Adipocyte (in vitro differentiated cells): ENCODE data around the gene GRIA1.
A peak's percentile ranks its signal among the peaks of the same experiment; 100 is the strongest.

Experiments
- DNase-seq: peaks from one replicate; pipeline ENCODE4 v3.0.0-alpha.2; 2015; ENCODE audit warnings: low read depth
- H3K27me3 ChIP-seq: replicated peaks from 2 replicates; pipeline ENCODE4 v1.7.0; 2013; ENCODE audit warnings: mild to moderate bottlenecking, low read length, moderate library complexity; ENCODE audit not compliant: control insufficient read depth, insufficient read depth
- H3K36me3 ChIP-seq: 2 replicates; pipeline ENCODE4 v1.7.0; 2013; ENCODE audit warnings: low read length, mild to moderate bottlenecking, moderate library complexity; ENCODE audit not compliant: control insufficient read depth, insufficient read depth, severe bottlenecking
- H3K4me1 ChIP-seq: 2 replicates; pipeline ENCODE4 v1.7.0; 2013; ENCODE audit warnings: mild to moderate bottlenecking, low read length, moderate library complexity; ENCODE audit not compliant: control insufficient read depth, insufficient read depth
- H3K4me3 ChIP-seq: 2 replicates; pipeline ENCODE4 v1.7.0; 2013; ENCODE audit warnings: mild to moderate bottlenecking, low read length, moderate library complexity
- H3K9ac ChIP-seq: 2 replicates; pipeline ENCODE4 v1.7.0; 2013; ENCODE audit warnings: mild to moderate bottlenecking, low read length, moderate library complexity
- H3K9me3 ChIP-seq: 2 replicates; pipeline ENCODE4 v1.7.0; 2013; ENCODE audit warnings: mild to moderate bottlenecking, low read length, moderate library complexity; ENCODE audit not compliant: control insufficient read depth

The GRIA1 gene

GRCh38 chr5:153469423-153469822 lies 21.0 kb upstream of the GRIA1 start:
- H3K9ac ChIP-seq = no peak overlapping the region
- no peaks in the 10 kb centered on the region for H3K27me3 ChIP-seq
- H3K4me1 ChIP-seq = peaks cover 2% of the 10 kb centered on the region
- peaks cover 5% of the 10 kb centered on the region for H3K9me3 ChIP-seq
- no peak overlapping the region for H3K4me3 ChIP-seq
- no peak for DNase-seq
- H3K36me3 ChIP-seq = no peaks in the 10 kb centered on the region

GRCh38 chr5:153470736-153471135 lies 19.7 kb upstream of the GRIA1 start:
- Histone ChIP-seq H3K27me3 (no peaks in the 10 kb centered on the region), H3K4me3 (no peak overlapping the region), H3K9ac (no peak overlapping the region), H3K9me3 (peaks cover 5% of the 10 kb centered on the region), H3K4me1 (no peaks in the 10 kb centered on the region), H3K36me3 (no peaks in the 10 kb centered on the region)
- no peak for DNase-seq

- Histone ChIP-seq H3K9me3 (peaks cover 5% of the 10 kb centered on the region), H3K36me3 (no peaks in the 10 kb centered on the region), H3K27me3 (no peaks in the 10 kb centered on the region), H3K4me1 (peaks cover 6% of the 10 kb centered on the region), H3K9ac (no peak overlapping the region), H3K4me3 (no peak overlapping the region)
- DNase-seq = peak; percentile 13
These were observed 13.7 kb upstream of the GRIA1 start for GRCh38 chr5:153476767-153477166.

- no peak overlapping the region for H3K4me3 ChIP-seq
- no peak for DNase-seq
- H3K4me1 ChIP-seq = peaks cover 6% of the 10 kb centered on the region
These were observed 10.1 kb upstream of the GRIA1 start for GRCh38 chr5:153480401-153480800.

GRCh38 chr5:153483482-153483881 lies 7.0 kb upstream of the GRIA1 start:
- Histone ChIP-seq H3K36me3 (no peaks in the 10 kb centered on the region), H3K9me3 (no peaks in the 10 kb centered on the region), H3K27me3 (no peaks in the 10 kb centered on the region), H3K4me3 (no peak overlapping the region), H3K9ac (no peak overlapping the region), H3K4me1 (no peaks in the 10 kb centered on the region)
- no peak for DNase-seq

More at GRCh38 chr5:153480401-153480800, 10.1 kb upstream of the GRIA1 start:
- Histone ChIP-seq H3K36me3 (no peaks in the 10 kb centered on the region), H3K27me3 (no peaks in the 10 kb centered on the region), H3K9me3 (no peaks in the 10 kb centered on the region), H3K9ac (no peak overlapping the region)

- DNase-seq = no peak
- Histone ChIP-seq H3K4me1 (peaks cover 5% of the 10 kb centered on the region), H3K9ac (no peak overlapping the region), H3K27me3 (peaks cover 6% of the 10 kb centered on the region), H3K36me3 (no peaks in the 10 kb centered on the region), H3K4me3 (no peak overlapping the region), H3K9me3 (no peaks in the 10 kb centered on the region)
These were observed 4.8 kb upstream of the GRIA1 start for GRCh38 chr5:153485641-153486040.

GRCh38 chr5:153486771-153487170 lies 3.7 kb upstream of the GRIA1 start:
- no peak overlapping the region for H3K4me3 ChIP-seq
- DNase-seq = no peak
- peaks cover 15% of the 10 kb centered on the region for H3K4me1 ChIP-seq
- H3K9ac ChIP-seq = no peak overlapping the region
- H3K36me3 ChIP-seq = no peaks in the 10 kb centered on the region
- peaks cover 15% of the 10 kb centered on the region for H3K27me3 ChIP-seq
- no peaks in the 10 kb centered on the region for H3K9me3 ChIP-seq

GRCh38 chr5:153489611-153490010 lies 859 bp upstream of the GRIA1 start:
- Histone ChIP-seq H3K36me3 (no peaks in the 10 kb centered on the region), H3K9me3 (no peaks in the 10 kb centered on the region), H3K4me1 (peaks cover 15% of the 10 kb centered on the region), H3K4me3 (no peak overlapping the region), H3K27me3 (peaks cover 19% of the 10 kb centered on the region), H3K9ac (no peak overlapping the region)
- DNase-seq = peak; percentile 37

GRCh38 chr5:153491038-153491744 lies 721 bp downstream of the GRIA1 start:
- DNase-seq = no peak
- peak overlapping the region; percentile 81 for H3K4me3 ChIP-seq
- H3K9ac ChIP-seq = peak overlapping the region; percentile 72
- H3K9me3 ChIP-seq = no peaks in the 10 kb centered on the region
- H3K27me3 ChIP-seq = peaks cover 19% of the 10 kb centered on the region
- H3K4me1 ChIP-seq = peaks cover 15% of the 10 kb centered on the region
- H3K36me3 ChIP-seq = no peaks in the 10 kb centered on the region

GRCh38 chr5:153491856-153492255 lies 1.4 kb downstream of the GRIA1 start:
- Histone ChIP-seq H3K4me3 (peak overlapping the region; percentile 81), H3K27me3 (peaks cover 19% of the 10 kb centered on the region), H3K9me3 (no peaks in the 10 kb centered on the region), H3K9ac (peak overlapping the region; percentile 72), H3K36me3 (no peaks in the 10 kb centered on the region), H3K4me1 (peaks cover 18% of the 10 kb centered on the region)
- no peak for DNase-seq

GRCh38 chr5:153496835-153497234 lies 6.4 kb downstream of the GRIA1 start:
- Histone ChIP-seq H3K9me3 (no peaks in the 10 kb centered on the region), H3K9ac (no peak overlapping the region), H3K4me3 (no peak overlapping the region), H3K27me3 (peaks cover 3% of the 10 kb centered on the region), H3K36me3 (no peaks in the 10 kb centered on the region), H3K4me1 (peaks cover 14% of the 10 kb centered on the region)
- peak; percentile 74 for DNase-seq

GRCh38 chr5:153498516-153498915 lies 8.0 kb downstream of the GRIA1 start:
- DNase-seq = peak; percentile 57
- Histone ChIP-seq H3K4me3 (no peak overlapping the region), H3K9ac (peak overlapping the region; percentile 11), H3K27me3 (no peaks in the 10 kb centered on the region), H3K36me3 (no peaks in the 10 kb centered on the region), H3K9me3 (no peaks in the 10 kb centered on the region), H3K4me1 (peaks cover 14% of the 10 kb centered on the region)
